ENCODE measurements around the gene CIZ1. TPM values are rescaled to one million over a fixed set of nuclear protein-coding genes. Genes with fewer than 3 reads are reported as not detected.
A peak's percentile ranks its signal among the peaks of the same experiment; 100 is the strongest.
"Not testable (repeated sequence)": the region's sequence is repeated elsewhere in the genome, so short reads cannot be mapped to it uniquely, and the experiment has no call there.

CIZ1 gene
- total RNA-seq, 1 donor from 2014 or later: 100.0 TPM

DNA sequence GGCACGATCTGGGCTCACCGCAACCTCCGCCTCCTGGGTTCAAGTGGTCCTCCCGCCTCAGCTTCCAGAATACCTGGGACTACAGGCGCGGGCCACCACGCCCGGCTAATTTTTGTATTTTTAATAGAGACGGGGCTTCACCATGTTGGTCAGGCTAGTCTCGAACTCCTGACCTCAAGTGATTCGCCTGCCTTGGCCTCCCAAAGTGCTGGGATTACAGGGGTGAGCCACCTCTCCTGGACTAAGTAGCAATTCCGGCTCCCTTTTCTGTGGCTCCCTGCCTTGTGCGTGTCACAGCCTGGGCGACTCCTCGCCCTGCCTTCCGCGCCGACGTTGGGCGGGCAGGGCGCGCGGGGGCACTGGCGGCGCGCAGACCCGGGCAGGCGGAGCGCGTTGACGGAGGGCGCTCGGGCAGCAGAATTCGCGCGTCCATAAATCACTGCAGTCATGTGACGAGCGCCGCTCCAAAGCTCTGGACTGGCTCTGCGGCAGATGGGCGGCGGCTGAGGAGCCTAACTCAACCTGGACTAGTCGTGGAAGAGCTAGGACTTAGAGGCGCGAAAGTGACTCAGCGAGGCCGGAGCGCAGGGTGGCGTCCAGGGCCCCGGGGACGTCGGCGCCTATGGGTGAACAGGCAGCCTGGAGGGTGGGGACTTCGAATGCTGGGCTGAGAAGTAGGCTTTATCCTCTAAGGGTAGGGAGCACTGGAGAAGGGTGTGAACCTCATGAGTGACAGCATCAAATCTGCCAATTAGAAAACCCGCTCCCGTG lies 1.4 kb upstream of the CIZ1 start:
- peak; percentile 91 for DNase-seq (ENCODE audit: low spot score)

DNA sequence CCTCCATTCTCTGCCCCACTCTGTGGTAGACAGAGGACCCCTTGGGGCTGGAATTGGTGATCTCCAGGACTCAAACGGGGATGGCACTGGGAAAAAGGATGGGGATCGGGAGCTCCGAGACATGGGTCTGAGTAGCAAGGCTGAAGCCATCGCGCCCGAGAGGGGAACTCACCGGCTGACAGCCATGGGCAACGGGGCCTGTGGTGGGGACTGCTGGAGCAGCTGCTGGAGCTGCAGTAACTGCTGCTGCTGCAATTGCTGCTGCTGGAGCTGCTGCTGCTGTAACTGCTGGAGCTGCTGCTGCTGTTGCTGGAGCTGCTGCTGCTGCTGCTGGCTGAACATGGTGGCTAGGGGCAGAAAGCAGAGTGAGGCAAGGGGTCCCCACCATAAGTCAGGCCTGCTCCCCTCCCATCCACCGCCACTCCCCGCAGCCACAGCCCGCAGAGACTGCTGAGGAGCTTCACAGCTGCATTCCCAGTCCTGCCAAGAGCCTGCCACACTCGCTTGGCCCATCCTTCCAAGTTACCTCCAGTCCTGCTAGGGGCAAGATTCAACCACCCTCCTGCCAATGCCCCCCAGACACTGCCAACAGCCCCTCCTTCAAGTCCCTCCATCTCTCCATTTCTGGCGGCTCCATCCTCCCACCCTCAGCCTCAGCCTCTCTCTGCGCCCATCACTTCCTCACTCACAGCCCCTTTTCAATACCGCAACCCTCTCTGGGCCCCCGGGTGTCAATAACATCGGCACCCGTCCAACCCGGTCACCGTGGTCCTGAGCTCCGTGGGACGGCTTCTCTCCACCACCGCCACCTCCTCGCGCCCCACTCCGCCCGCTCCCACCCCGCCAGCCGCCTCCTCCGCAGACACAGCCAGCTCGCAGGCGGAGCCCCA lies 611 bp downstream of the CIZ1 start:
- DNase-seq (ENCODE audit: low spot score): no peak

DNA sequence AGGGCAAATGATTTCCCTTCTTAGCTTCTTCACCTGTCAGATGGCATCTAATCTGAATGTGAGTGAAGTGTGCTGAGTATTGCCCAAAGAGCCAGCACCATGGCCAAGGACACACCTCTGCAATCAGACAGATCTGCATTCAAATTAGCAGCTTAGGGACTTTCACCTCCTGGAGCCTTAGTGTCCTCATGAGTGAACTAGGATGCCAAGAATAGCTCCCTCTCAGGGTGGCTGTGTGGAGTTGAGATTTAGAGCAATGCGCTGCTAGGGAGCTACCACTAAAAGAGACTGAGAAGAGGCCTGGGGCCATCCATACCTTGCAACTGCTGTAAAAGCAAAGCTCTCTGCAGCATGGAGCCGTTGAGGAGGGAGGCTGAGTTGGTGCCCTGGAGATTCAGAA lies 1.4 kb downstream of the CIZ1 start:
- DNase-seq (ENCODE audit: low spot score): no peak

DNA sequence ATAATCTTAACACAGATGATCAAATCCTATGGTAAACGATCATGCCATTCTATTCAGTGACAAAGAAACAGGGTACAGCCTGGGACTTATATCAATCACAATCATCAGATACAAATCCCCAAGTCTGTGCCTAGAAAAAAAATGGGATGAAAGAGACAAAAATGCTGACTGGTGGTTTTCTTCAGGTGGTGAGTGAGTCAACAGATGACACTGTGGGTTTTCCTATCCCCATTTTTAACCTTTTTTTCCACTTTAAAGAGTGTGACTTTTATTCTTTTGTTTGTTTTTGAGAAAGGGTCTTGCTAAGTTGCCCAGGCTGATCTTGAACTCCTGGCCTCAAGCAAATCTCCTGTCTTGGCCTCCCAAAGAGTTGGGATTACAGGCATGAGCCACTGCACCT lies 3.2 kb downstream of the CIZ1 start:
- no peak for DNase-seq (ENCODE audit: low spot score)

DNA sequence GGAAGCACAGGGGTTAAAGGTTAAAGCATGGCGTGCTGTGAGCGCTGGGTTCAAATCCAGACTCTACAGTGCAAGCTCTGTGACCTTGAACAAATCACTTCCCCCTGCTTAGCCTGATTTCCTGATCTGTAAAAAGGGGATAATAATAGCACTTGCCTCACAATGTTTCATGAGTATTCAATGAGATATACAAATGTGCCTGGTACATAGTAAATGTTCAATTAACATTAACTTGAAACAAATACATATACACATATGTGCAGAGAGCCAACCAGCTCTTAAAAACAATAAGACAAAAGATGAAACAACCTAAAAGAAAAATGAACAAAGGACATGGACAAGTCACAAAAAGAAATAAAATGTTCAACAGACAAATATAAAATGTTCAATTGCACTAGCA lies 4.0 kb downstream of the CIZ1 start:
- no peak for DNase-seq (ENCODE audit: low spot score)

DNA sequence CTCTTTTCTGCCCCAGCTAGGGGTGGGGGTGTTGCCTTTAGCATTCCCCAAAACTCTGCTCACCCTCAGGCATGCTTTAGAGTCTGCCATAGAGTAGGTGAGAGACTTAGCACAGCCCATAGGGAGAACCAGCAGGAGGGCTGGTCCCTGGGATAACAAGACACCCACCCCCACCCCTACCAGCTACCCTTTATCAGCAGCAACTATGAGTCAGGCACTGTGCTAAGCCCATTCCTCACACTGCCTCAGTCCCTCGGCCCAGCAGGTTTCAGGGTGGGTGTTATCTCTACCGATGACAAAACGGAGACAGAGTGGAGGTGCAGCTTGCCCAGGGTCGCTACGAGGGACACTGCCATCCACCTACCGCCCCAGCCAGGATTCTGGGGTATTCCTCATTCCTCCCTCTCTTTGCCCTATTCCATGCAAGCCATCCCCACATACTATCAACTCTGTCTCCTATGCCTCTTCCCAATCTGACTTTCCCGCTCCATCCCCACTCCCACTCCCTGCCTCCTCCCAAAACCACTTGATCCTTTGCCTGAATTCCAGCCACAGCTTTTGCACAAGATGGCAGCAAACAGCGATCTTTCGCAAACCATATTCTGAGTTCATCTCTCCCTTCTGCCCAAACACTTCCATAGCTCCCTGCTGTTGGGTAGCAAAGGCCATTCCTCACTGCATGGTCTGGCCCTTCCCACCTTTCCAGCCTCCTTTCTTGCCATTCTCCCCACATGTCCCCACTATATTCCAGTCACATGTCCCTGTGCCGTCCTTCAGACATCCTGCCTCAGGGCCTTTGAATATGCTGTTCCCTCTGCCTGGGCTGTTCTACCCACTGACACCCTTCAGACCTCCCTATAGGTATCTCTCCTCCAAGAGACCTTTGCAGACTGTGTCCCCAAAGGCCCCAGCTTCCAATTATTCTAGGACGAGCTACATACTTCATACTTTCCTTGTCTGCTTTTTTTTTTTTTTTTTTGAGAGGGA lies 5.1 kb downstream of the CIZ1 start:
- DNase-seq (ENCODE audit: low spot score): no peak

DNA sequence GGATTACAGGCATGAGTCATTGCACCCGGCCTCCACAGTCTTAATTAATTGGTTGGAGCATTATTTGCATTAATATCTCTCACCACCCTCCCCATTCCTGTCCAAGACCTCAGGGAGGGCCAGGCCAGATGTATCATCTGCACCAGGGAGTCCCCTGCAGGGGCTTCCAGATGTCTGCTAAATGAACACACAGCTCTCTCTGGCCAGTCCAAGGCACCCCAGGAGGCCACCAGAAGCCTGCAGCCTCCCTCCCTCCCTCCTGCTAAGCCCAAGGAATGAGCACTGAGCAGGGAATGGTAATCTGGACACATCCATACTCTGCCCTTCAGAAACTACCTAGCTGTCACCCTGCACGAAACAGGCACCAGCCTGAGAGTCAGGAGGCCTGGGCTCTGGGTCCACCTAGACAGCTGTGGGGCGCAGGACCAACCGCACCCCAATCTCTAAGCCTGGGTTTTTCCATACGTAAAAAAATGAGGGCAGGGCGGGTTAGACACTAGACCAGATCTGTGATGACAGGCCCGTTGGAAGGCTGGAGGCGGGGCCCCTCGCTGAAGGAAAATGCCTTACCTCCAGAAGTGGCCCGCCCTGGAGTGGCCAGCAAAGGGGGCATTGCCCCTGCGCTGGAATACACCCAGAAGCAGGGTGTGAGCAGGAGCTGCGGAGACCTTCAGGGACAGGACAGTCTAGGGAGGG lies 8.3 kb downstream of the CIZ1 start:
- no peak for DNase-seq (ENCODE audit: low spot score)

DNA sequence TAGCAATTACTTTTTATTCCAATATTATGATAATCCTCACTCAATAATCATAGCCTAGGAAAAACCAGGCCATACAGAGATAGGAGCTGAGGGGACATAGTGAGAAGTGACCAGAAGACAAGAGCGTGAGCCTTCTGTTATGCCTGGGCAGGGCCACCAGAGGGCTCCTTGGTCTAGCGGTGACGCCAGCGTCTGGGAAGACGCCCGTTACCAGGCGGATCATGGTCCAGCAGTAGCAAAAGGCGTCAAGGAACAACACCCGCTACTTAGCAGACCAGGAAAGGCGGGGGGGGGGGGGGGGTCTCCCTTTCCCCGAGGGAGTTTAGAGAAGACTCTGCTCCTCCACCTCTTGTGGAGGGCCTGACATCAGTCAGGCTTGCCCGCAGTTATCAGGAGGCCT lies 9.9 kb downstream of the CIZ1 start:
- not testable (repeated sequence) for DNase-seq (ENCODE audit: low spot score)

DNA sequence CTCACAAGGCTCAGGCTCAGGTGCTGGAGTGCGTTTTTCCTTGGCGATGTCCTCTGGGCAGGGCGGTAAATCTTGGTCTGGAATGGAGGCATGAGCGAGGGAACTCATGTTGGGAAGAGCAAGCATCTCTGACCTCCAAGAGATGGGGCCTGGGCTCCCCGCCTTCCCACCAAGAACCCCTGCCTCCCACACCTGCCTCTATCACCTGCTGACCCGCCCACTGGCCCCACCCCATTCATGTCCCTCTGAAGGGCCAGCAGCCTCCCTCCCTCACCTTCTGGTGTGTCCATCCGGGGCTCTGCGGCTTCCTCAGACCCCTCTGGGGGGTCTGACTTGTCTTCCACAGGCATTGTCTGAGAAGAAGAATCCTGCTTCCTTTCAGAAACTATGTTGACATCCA lies 10.9 kb downstream of the CIZ1 start:
- no peak for DNase-seq (ENCODE audit: low spot score)

DNA sequence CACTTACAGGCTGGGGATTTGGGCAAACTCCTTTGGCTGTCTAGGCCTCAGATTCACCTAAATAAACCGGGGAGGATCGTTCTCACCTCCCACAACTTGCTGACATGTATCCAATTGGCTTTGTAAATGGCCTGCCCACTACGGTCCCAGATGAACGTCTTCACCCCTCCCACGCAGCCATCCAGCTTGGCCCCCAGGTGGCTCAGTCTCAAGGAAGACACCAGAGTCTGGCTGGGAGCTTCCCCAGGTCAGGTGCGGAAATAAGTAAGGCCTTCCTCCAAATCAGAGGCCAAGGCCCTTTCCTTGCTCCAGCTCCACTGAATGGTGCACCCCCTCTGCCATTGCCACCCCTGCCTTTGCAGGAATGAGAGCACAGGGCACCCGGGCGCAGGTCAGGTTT lies 11.4 kb downstream of the CIZ1 start:
- DNase-seq (ENCODE audit: low spot score): no peak

DNA sequence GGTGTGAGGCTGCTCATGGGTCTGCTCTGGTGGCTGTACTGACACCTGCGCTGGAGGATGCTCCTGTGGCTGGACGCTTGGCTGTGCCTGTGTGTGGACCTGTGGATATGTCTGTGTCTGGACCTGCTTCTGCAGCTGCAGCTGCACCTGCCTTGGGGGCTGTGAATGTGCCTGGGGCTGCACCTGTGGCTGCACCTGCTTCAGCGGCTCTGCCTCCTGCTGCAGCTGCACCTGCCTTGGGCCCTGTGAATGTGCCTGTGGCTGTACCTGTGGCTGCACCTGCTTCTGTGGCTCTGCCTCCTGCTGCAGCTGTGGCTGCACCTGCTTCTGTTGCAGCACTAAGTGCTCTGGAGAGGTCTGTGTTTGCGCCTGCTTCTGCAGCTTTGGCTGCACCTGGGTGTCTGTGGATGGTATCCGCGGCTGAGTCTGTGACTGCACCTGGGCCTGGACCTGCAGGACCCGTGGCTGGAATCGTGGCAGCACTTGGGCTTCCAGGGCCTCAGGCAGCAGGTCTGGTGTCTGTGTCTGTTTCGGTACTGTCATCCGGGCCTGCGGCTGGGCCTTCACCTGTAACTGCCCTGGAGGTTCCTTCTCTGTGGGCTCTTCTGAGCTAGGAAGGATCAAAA lies 12.5 kb downstream of the CIZ1 start:
- DNase-seq (ENCODE audit: low spot score): no peak

DNA sequence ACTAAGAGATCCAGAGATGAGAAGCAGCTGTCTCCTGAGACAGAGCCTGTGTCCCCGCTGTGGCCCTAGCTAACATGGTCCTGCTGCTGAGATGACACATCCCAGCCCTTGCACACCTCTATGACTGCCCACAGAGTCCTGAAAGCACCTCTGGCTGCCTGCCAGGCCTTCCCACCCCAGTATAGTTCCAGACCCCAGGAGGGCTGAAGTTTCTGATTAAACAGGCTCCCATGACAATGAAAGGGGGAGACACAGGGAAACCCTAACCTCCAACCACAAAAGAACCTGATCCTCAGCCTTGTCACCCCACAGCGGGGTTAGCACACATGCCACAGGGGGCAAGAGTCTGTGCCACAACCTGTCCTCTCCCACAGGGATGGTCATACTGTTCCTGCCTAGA lies 15.6 kb downstream of the CIZ1 start:
- DNase-seq (ENCODE audit: low spot score): no peak

DNA sequence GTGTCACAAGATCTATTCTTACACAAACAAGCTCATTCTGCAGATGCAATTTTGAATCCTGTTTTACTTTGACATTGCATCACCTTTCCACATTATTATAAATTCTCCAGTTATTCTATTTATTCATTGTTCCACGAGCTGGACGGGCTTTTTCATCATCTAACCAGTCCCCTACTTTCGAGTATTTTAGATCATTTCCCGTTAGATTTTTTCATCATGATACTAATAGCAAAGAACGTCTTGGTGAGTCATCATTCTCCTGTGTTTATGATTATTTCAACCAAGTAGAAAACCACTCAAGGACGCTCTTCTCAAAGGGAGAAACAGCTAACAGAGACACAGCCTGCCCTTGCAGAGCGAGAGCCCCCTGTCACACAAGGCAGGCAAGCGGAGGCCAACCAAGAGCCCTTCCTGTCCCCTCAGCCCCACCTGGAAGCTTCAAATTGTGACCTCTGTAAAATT lies 16.2 kb downstream of the CIZ1 start:
- DNase-seq (ENCODE audit: low spot score): no peak

DNA sequence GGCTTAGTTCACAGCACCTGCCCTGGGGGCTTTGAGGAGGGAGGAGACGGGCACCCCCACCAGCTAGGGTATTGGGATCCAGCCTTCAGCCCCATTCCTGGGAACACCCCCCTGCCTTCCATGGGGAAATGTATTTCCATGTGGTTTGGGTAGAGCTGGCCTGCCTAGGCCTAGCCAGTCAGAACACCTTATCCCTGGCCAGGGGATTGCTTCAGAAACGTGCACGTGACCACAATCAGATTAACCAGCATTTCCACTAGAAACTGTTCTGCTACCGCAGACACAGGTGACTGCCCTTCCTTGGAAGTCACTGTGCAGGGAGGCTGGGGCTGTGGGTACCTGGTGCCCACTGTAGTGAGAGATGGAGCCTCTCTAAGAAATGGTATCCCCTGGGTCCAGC lies 17.3 kb downstream of the CIZ1 start:
- no peak for DNase-seq (ENCODE audit: low spot score)

DNA sequence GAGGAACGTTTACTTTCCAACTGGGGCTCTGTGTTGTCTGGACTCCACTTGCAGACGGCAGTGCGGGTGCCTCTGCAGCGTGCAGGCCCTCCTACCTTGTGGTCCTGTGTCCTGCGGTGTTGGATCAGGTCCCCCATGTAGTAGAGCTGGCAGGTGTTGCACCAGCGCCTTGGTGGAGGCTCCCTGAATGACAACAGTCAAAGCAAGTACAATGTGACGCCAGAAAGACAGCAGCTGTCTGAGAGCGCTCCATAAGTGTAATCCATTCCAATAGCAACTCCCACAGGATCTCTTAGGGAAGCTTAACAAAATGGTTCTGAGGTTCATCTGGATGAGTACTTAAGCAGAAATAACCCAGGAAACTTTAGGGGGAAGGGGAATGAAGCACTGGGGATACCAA lies 21.4 kb downstream of the CIZ1 start:
- no peak for DNase-seq (ENCODE audit: low spot score)

DNA sequence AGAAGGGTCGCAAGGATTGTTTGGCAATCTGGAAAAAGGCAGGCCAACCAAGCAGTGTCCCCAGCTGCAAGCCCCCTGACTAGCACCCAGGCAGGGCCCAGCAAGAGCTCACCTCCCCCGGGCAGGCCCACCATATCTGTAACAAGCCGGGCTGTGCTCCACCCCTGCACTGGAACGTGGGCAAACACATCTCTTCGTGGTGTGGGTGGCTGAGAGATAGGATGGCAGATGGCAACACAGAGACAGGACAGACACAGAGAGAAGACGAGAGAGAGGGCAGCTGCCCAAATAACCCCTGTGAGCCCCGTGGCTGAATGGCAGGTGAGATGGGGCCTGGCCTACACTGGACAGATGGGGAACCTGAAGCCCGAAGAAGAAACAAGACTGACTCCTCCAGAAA lies 21.9 kb downstream of the CIZ1 start:
- DNase-seq (ENCODE audit: low spot score): no peak

DNA sequence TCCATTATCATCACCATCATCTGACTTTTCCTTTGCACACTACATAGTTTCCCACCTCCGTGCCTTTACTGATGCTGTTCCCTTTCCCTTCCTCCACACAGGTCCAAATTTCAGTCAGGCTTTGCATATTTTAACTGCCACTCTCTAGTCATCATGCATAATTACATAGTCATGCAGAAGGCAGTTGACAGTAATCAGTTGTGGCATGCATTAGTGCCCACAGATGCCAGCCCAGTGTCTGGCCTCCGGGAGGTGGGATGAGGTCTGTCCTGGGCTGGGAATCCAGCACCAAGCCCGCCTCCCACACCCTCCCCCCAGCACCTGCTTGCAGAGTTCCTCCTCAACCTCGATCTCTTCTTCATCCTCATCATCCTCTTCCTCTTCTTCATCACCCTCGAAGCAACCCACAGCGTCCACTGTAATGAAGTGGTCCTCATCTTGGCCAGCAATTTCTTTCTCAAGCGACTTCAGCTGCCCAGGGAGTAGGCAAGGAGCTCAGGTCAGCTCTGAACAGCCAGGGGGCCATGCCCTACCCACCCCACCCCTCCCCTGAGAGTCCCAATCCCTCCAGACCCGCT lies 22.6 kb downstream of the CIZ1 start:
- no peak for DNase-seq (ENCODE audit: low spot score)

DNA sequence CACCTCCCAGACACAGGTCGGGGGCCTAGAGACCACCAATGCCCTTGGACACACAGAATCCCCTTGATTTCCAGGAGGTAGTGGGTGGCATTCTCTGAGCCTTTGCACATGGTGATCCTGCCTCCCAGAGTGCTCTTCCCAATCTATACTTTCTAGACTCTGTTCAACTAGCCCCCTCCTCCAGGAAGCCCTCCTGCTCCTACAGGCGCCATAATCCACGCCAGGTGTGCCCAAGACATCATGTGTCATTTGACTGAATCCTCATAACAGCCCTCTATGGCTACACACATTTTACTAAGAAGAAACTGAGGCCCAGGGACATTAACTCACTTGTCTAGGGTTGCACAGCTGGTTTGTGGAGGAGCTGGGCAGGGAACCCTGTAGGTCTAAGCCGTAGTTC lies 24.2 kb downstream of the CIZ1 start:
- DNase-seq (ENCODE audit: low spot score): no peak

DNA sequence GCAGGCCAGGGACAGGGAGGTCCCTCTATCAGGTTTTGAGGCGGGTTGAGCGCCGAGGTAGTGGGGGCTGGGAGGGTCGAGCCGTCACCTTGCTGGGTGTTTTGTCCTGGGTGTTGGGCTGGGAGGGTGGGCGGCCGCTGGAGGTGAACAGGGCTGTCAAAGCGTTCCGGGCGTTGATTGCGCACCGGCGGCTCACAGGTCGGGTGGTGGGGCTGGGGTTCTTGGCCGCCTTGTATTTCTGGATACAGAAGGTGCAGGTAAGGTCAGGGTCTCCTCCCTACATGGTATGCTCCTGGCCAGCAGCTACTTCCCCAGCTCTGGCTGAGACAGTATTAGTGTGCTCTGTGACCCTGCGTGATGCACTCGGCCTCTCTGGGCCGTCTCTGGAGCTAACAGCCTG lies 25.2 kb downstream of the CIZ1 start:
- no peak for DNase-seq (ENCODE audit: low spot score)
